ENCODE measurements around the gene IKZF4. TPM values are rescaled to one million over a fixed set of nuclear protein-coding genes. Genes with fewer than 3 reads are reported as not detected.

IKZF4 gene
- total RNA-seq (2014; rRNA removed; shearing (Covaris generic)) (0.90 and 1.3 TPM in 2 replicates), total RNA-seq (2022) (6.0 and 8.8 TPM in 2 replicates), Bru-seq, nascent RNA (percentile 50 among the genes with signal in this experiment), BruChase-seq, experiment 1, labeled RNA remaining after a 6-hour chase (percentile 48 among the genes with signal in this experiment), BruChase-seq, experiment 2, labeled RNA remaining after a 2-hour chase (percentile 58 among the genes with signal in this experiment)
- long read RNA-seq, partial matches to known transcripts = 0 of 1 reads
- long read RNA-seq, other reads (novel, unspliced or antisense) = 1 of 1 reads

- Histone ChIP-seq H3K79me2 (ENCODE audit: insufficient read depth, low read depth, low read length) (no peaks in the 10 kb centered on the region), H3K4me1 (ENCODE audit: insufficient read depth, low read length, poor library complexity, severe bottlenecking) (no peaks in the 10 kb centered on the region), H3K9me3 (ENCODE audit: low read length) (no peaks in the 10 kb centered on the region), H4K20me1 (ENCODE audit: insufficient read depth, low read length) (no peaks in the 10 kb centered on the region), H3K4me2 (ENCODE audit: low read length) (no peak within 1 kb of the TSS), H3K36me3 (ENCODE audit: insufficient read depth, low read length) (no peaks in the 10 kb centered on the region), H2AFZ (ENCODE audit: low read length) (no peak within 1 kb of the TSS), H3K27ac (ENCODE audit: low read depth, low read length, poor library complexity, severe bottlenecking) (no peak within 1 kb of the TSS), H3K9me2 (ENCODE audit: insufficient read depth, low read length) (no peaks in the 10 kb centered on the region), H3K4me3 (ENCODE audit: low read depth, low read length, poor library complexity, severe bottlenecking) (no peak within 1 kb of the TSS)
- intact Hi-C loops (cut with micrococcal nuclease; ENCODE audit: unreplicated experiment) = no loop called here
- POLR2A ChIA-PET = interaction anchor here (0.6 kb wide), 1 partner anchor 26 kb away, joined by 3 read pairs; no protein-coding TSS in a partner anchor
- CTCF ChIA-PET (ENCODE audit: unreplicated experiment) = no interaction called here
- no peak for TF ChIP-seq CTCF (conservative IDR thresholded peaks at IDR 0.05; ENCODE audit: low read length)
- TF ChIP-seq EZH2phosphoT487 (IDR thresholded peaks at IDR 0.05; ENCODE audit: borderline replicate concordance, low read depth, low read length) = no peak
- no TSS peak for BruUV-seq (replicated peaks)
- DNase-seq (ENCODE audit: low spot score) = no peak
These were observed at the start of gene IKZF4 for GRCh38 chr12:56020423-56021184. TSS of gene IKZF4 (plus strand) at chr12:56021043. CDS start at chr12:56021494, 451 bp downstream.

- CTCF ChIA-PET (ENCODE audit: unreplicated experiment) = no interaction called here
- Histone ChIP-seq H4K20me1 (ENCODE audit: insufficient read depth, low read length) (0 out of 2 replicates have a peak, but pooled peaks cover 6% of the 10 kb centered on the region), H3K27ac (ENCODE audit: low read depth, low read length, poor library complexity, severe bottlenecking) (peak overlapping the region; percentile 57), H3K4me2 (ENCODE audit: low read length) (peak overlapping the region; percentile 78), H2AFZ (ENCODE audit: low read length) (no peak overlapping the region), H3K4me3 (ENCODE audit: low read depth, low read length, poor library complexity, severe bottlenecking) (peak overlapping the region; percentile 81), H3K9me3 (ENCODE audit: low read length) (no peaks in the 10 kb centered on the region), H3K9me2 (ENCODE audit: insufficient read depth, low read length) (no peaks in the 10 kb centered on the region), H3K79me2 (ENCODE audit: insufficient read depth, low read depth, low read length) (peaks cover 32% of the 10 kb centered on the region; the same call in 1 of the 2 replicates), H3K4me1 (ENCODE audit: insufficient read depth, low read length, poor library complexity, severe bottlenecking) (peaks cover 40% of the 10 kb centered on the region), H3K36me3 (ENCODE audit: insufficient read depth, low read length) (peaks cover 45% of the 10 kb centered on the region)
- DNase-seq (ENCODE audit: low spot score) = no peak
- POLR2A ChIA-PET = interaction anchor here (0.5 kb wide), 1 partner anchor 52 kb away, joined by 4 read pairs; no protein-coding TSS in a partner anchor
- intact Hi-C loops (cut with micrococcal nuclease; ENCODE audit: unreplicated experiment) = loop anchor here (2.0 kb wide), 2 partner anchors 69 to 153 kb away; partner anchors contain the start of genes ORMDL2 and RPS26
- TSS peak; percentile 24 for BruUV-seq (replicated peaks)
- no peak for TF ChIP-seq CTCF (conservative IDR thresholded peaks at IDR 0.05; ENCODE audit: low read length)
These were observed 48.8 kb upstream of the IKZF4 start for GRCh38 chr12:55972042-55972441.
